Keratinocyte (primary cell): ENCODE data around the gene CIB4. TPM values are rescaled to one million over a fixed set of nuclear protein-coding genes. Genes with fewer than 3 reads are reported as not detected.

Source experiments
- DNase-seq: peaks from one replicate; pipeline ENCODE4 v3.0.0-alpha.2; 2011; ENCODE audit warnings: low read depth, missing footprints, low spot score
- FAIRE-seq: peaks from 2 replicates; lab custom pipeline; 2011; peaks lifted over from hg19 to GRCh38; lab: Jason Lieb, UNC
- H2AFZ ChIP-seq: 2 replicates; pipeline ENCODE4 v1.6.0; 2012; ENCODE audit warnings: low read length, control low read depth, inconsistent platforms; ENCODE audit not compliant: control insufficient read depth
- H3K27ac ChIP-seq: 2 replicates; pipeline ENCODE4 v1.5.1; 2011; ENCODE audit warnings: low read length; ENCODE audit not compliant: control insufficient read depth, insufficient read depth
- H3K27me3 ChIP-seq: 3 replicates; pipeline ENCODE4 v1.6.0; 2011; ENCODE audit warnings: low read length; ENCODE audit not compliant: control insufficient read depth, insufficient read depth; ENCODE audit errors: extremely low read depth
- H3K36me3 ChIP-seq, 2 experiments: 2 replicates in 1 of 2; 3 replicates in 1 of 2; pipeline ENCODE4 v1.5.1; 2011; ENCODE audit warnings: low read length in 2 of 2, mild to moderate bottlenecking in 1 of 2; ENCODE audit not compliant: control insufficient read depth in 2 of 2, insufficient read depth in 2 of 2; ENCODE audit errors: extremely low read depth in 1 of 2
- H3K4me1 ChIP-seq: 3 replicates; pipeline ENCODE4 v1.5.1; 2011; ENCODE audit warnings: low read length; ENCODE audit not compliant: control insufficient read depth, insufficient read depth; ENCODE audit errors: extremely low read depth
- H3K4me2 ChIP-seq: 3 replicates; pipeline ENCODE4 v1.6.0; 2011; ENCODE audit warnings: low read depth, low read length; ENCODE audit not compliant: control insufficient read depth, insufficient read depth; ENCODE audit errors: extremely low read depth
- H3K4me3 ChIP-seq, 3 experiments: fragments of 200-600 bp in 1 of 3; sonication (generic) in 1 of 3; 2 replicates in 2 of 3; 3 replicates in 1 of 3; pipeline ENCODE4 v1.5.1; 2011 to 2016; ENCODE audit warnings: low read length in 3 of 3, mild to moderate bottlenecking in 3 of 3, control low read depth in 2 of 3, inconsistent platforms in 1 of 3, low read depth in 1 of 3, mixed read lengths in 1 of 3, mixed run types in 1 of 3, moderate library complexity in 1 of 3; ENCODE audit not compliant: control insufficient read depth in 2 of 3, insufficient read depth in 2 of 3; ENCODE audit errors: extremely low read depth in 1 of 3
- H3K79me2 ChIP-seq: 2 replicates; pipeline ENCODE4 v1.6.0; 2012; ENCODE audit warnings: low read length; ENCODE audit not compliant: control insufficient read depth, insufficient read depth
- H3K9ac ChIP-seq: 3 replicates; pipeline ENCODE4 v1.6.0; 2011; ENCODE audit warnings: low read length; ENCODE audit not compliant: control insufficient read depth, insufficient read depth; ENCODE audit errors: extremely low read depth
- H3K9me1 ChIP-seq: 3 replicates; pipeline ENCODE4 v1.6.0; 2011; ENCODE audit warnings: low read length; ENCODE audit not compliant: control insufficient read depth, insufficient read depth; ENCODE audit errors: extremely low read depth
- H3K9me3 ChIP-seq: 2 replicates; pipeline ENCODE4 v1.5.1; 2012; ENCODE audit warnings: low read depth, low read length; ENCODE audit not compliant: control insufficient read depth
- H4K20me1 ChIP-seq: 3 replicates; pipeline ENCODE4 v1.6.0; 2011; ENCODE audit warnings: low read length; ENCODE audit not compliant: control insufficient read depth, insufficient read depth; ENCODE audit errors: extremely low read depth
- EZH2 ChIP-seq: IDR thresholded peaks from one replicate; pipeline ENCODE4 v1.6.1; 2012; ENCODE audit warnings: inconsistent platforms, mild to moderate bottlenecking, low read length, moderate library complexity
- dilution Hi-C: fragments of 300-500 bp; cut with MboI; formaldehyde crosslinking; loops from one replicate; pipeline ENCODE4 v1.7.0; 2020; ENCODE audit warnings: low sequenced_read_pairs; ENCODE audit not compliant: extremely low pct_ligation_motif_present
- polyA plus RNA-seq, 5 experiments: library from polyadenylated mRNA; depleted of rRNA in 3 of 5; stranded (reverse) in 3 of 5; stranded (forward) in 1 of 5; unstranded in 1 of 5; fragments of >200 nt; gene quantifications; 1 replicate in 1 of 5; 2 replicates in 3 of 5; 3 replicates in 1 of 5; pipeline versions ENCODE4 v1.2.1 to v1.2.3, GENCODE V29; 2011 to 2012; ENCODE audit warnings: missing spikeins in 2 of 5, low read depth in 1 of 5, low replicate concordance in 1 of 5
- TF ChIP-seq, protein P1 (sequence below), 3 experiments: IDR thresholded peaks in 1 of 3; conservative IDR thresholded peaks in 1 of 3; optimal IDR thresholded peaks in 1 of 3; 2 replicates in 2 of 3; 3 replicates in 1 of 3; pipeline versions ENCODE3 to v1.5.1; 2011; ENCODE audit warnings: low read length in 3 of 3, mild to moderate bottlenecking in 3 of 3, moderate library complexity in 2 of 3, control low read depth in 1 of 3, inconsistent platforms in 1 of 3; ENCODE audit not compliant: insufficient read depth in 2 of 3; ENCODE audit errors: extremely low read depth in 1 of 3

The CIB4 gene
- polyA plus RNA-seq, 1 donor (not counting 4 experiments of a cell fraction or from before 2014, with no cell fraction given), result not detected

DNA sequence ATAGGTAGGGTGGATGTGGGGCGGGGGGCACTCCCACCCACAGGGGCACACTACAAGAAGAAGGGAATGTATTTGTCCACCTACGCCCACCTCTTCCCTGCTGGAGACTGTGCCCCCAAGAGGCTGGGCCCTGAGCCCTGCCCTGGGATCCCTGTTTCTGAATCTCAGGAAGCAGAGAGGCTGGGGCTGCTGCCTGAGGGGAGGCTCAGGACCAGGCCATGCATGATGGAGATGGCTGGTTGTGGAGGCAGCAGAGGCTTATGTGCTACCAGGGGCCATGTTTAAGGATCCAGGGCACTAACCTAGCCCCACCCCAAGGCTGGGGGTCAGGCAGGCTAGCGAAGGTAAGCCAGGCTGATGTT, 82.1 kb downstream of the CIB4 start:
- FAIRE-seq (no peak), DNase-seq (no peak)
- H3K9ac ChIP-seq, result no peak overlapping the region
- no peaks in the 10 kb centered on the region for H3K36me3 ChIP-seq
- no peak overlapping the region for H2AFZ ChIP-seq
- H3K79me2 ChIP-seq, result no peaks in the 10 kb centered on the region
- no peaks in the 10 kb centered on the region for H4K20me1 ChIP-seq
- H3K9me1 ChIP-seq, result no peaks in the 10 kb centered on the region
- no peak overlapping the region for H3K4me3 ChIP-seq
- H3K9me3 ChIP-seq, result no peaks in the 10 kb centered on the region
- H3K27ac ChIP-seq, result no peak overlapping the region
- TF ChIP-seq EZH2, result no peak
- TF ChIP-seq, protein P1, sequence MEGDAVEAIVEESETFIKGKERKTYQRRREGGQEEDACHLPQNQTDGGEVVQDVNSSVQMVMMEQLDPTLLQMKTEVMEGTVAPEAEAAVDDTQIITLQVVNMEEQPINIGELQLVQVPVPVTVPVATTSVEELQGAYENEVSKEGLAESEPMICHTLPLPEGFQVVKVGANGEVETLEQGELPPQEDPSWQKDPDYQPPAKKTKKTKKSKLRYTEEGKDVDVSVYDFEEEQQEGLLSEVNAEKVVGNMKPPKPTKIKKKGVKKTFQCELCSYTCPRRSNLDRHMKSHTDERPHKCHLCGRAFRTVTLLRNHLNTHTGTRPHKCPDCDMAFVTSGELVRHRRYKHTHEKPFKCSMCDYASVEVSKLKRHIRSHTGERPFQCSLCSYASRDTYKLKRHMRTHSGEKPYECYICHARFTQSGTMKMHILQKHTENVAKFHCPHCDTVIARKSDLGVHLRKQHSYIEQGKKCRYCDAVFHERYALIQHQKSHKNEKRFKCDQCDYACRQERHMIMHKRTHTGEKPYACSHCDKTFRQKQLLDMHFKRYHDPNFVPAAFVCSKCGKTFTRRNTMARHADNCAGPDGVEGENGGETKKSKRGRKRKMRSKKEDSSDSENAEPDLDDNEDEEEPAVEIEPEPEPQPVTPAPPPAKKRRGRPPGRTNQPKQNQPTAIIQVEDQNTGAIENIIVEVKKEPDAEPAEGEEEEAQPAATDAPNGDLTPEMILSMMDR (optimal IDR thresholded peaks at IDR 0.05 in 1 of 3, IDR thresholded peaks at IDR 0.05 in 1 of 3, conservative IDR thresholded peaks at IDR 0.05 in 1 of 3; ENCODE audit: extremely low read depth in 1 of 3, insufficient read depth in 2 of 3, low read length in 3 of 3), result no peak
- peaks cover 70% of the 10 kb centered on the region for H3K27me3 ChIP-seq
- dilution Hi-C loops, result no loop called here
- H3K4me2 ChIP-seq, result no peak overlapping the region
- H3K4me1 ChIP-seq, result peaks cover 8% of the 10 kb centered on the region

DNA sequence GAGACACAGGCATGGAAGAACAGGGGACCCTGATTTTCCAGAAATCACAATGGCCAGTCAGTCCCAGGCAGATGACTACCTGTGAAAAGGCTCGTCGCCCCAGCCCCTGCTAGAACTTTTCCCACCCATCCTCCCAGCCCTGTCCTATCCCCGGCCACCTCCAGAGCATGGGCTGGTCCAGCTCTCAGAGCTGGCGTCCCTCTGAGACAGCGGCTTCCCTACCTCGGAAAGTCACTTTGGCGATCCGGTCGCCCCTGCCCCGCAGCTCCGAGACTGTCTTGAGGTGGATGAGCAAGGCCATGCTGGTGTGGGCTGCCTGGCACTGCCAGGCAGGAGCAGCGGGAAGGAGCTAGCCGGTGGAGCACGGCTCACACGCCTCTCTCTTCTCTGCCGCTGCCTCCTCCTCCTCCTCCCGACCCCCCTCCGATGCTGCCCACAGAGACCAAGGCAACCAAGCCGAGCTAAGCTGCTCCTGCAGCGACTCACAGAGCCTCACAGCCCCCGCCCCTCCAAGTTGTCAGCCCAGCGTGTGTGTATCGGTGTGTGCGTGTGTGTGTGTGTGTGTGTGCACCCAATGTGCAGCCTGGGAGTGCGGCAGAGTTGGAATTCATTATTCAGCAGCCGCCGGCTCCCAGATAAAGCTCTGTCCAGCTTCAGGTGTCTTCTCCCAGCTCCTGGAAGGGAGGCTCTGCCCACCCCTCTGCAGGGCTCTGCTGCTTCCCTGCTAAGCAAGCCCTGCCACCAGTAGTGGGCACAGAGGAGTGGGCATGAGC, 82.7 kb downstream of the CIB4 start:
- no peak overlapping the region for H3K4me3 ChIP-seq
- H3K9ac ChIP-seq, result no peak overlapping the region
- dilution Hi-C loops, result no loop called here
- H3K4me1 ChIP-seq, result peaks cover 8% of the 10 kb centered on the region
- H3K9me3 ChIP-seq, result no peaks in the 10 kb centered on the region
- TF ChIP-seq EZH2, result no peak
- TF ChIP-seq, protein P1 (optimal IDR thresholded peaks at IDR 0.05 in 1 of 3, IDR thresholded peaks at IDR 0.05 in 1 of 3, conservative IDR thresholded peaks at IDR 0.05 in 1 of 3; ENCODE audit: extremely low read depth in 1 of 3, insufficient read depth in 2 of 3, low read length in 3 of 3), result no peak
- DNase-seq (no peak), FAIRE-seq (no peak)
- peaks cover 65% of the 10 kb centered on the region for H3K27me3 ChIP-seq
- H3K79me2 ChIP-seq, result no peaks in the 10 kb centered on the region
- no peak overlapping the region for H2AFZ ChIP-seq
- H3K36me3 ChIP-seq, result no peaks in the 10 kb centered on the region
- H3K4me2 ChIP-seq, result no peak overlapping the region
- H3K27ac ChIP-seq, result no peak overlapping the region
- no peaks in the 10 kb centered on the region for H3K9me1 ChIP-seq
- H4K20me1 ChIP-seq, result no peaks in the 10 kb centered on the region
